Tongue (tissue), 2 donors: Measurements from ENCODE around the gene CEP68. TPM values are rescaled to one million over a fixed set of nuclear protein-coding genes. Genes with fewer than 3 reads are reported as not detected.

Experiments
- DNase-seq: peaks from one replicate; pipeline ENCODE4 v3.0.0-alpha.2; 2015
- total RNA-seq: library from RNA; depleted of rRNA; stranded (reverse); fragments of >200 nt; gene quantifications from one replicate; pipeline ENCODE4 v1.2.3, GENCODE V29; 2014

The CEP68 gene
- total RNA-seq, 1 donor from 2014 or later: 49.4 TPM

DNA sequence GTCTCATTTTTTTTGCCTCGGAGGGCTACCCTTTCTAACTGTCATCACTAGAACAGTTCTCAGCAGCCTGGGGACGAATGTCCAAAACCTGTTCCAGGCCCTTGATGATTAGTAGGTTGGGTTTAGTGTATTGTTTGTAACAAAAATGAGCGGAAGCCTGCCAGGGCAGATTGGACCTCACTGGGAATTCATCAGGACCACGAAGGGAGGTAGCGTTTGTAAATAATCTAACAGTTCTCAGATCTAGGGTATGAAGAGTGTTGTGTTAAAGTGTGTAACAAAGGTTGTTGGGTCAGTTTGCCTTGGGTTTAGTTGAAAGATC, 799 bp downstream of the CEP68 start:
- no peak for DNase-seq

DNA sequence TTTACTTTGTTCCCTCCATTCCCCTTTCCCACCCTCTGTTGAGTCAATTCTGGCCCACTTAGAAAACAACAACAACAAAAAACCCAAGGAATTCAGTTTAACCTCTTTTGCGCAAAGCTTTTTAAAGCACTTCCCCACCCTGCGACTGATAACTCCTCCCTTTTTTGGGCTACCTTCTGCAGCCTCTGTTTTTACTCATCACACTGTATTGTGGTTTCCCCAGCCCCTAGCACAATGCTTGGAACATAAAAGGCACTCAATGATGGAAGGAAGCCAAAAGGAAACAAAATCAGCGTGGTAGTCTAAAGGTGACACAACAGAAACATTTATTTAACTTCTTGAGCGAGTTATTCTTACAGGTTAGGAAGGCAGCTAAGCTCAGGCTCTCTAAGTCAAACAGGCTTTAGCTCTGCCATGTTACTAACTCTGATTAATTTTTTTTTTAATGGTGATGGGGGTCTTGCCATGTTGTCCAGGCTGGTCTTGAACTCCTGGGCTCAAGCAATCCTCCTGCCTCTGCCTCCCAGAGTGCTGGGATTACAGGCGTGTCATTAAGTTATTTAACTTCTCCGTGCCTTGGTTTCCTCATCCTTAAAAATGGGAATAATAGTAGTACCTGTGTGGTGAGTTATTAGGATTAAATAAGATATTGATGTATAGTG, 1.3 kb downstream of the CEP68 start:
- peak; percentile 39 for DNase-seq

DNA sequence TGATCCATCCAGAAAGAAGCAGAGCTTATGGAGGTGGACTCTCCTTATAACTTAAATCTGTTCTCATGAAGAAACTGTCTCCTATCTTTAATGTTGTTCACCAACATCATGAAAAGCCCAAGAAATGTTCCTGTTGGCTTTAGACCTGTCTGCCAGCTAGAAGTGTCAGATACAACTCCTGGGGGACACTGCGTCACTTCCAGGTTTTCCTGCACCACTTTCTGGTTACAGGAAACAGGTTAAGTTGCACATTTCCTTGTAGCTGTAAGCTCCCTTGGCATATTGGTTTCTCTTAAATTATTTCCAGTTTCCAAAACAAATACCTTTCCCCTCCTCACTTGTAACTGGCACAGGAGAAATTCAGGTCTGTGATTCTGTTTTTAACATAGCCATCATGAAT, 2.9 kb downstream of the CEP68 start:
- DNase-seq: no peak

DNA sequence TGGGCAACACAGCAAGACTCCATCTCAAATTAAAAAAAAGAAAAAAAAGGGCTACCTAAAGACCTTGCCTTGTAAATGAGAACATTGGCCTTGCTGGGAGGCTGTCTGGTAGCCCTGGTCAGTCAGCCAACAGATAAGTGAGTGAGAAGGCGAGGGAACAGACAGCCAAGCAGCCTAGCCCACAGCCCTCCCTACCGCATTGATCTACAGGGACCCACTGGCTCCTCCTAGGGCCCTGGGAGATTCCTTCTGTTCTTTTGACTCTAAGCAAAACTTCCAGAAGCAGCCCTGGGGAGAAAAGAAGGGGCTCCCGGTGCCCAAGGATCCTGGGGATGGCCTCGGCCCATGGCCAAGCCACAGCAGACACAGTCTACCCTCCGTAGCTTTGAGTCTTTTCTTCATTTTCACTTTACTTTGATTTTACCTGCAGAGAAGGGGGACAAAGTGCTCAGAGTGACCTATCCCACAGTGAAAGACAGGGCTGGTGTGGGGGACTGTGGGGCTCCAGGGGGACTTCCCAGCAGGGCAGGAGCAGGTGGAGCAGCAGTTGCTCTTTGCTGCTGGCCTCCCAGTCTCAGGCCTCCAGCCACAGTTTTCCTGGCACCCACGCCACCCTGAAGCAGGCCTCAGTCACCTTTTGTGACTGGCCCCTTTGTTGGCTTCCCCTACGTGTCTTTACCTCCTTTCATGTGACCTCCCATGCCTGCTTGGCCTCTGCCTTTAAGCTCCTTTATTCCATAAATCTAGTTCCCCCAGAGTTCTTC, 5.1 kb downstream of the CEP68 start:
- DNase-seq: no peak

DNA sequence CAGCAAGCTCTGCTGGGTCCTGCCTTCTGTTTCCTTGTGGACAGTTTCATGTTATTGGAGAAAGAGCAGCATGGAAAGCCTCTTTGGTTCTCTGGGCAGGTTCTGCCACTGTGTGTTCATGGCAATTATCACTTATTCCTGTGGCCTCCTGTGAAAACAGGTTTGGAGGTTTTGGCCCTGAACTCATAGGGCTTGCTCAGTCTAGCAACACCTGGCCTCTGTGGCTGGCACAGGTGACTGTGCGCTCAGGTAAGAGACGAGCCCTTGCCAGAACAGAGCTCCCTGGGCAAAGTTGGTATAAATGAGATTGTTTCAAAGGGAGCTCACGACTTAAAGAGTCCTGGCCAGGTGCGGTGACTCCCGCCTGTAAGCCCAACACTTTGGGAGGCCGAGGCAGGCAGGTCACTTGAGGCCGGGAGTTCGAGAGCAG, 5.7 kb downstream of the CEP68 start:
- no peak for DNase-seq

DNA sequence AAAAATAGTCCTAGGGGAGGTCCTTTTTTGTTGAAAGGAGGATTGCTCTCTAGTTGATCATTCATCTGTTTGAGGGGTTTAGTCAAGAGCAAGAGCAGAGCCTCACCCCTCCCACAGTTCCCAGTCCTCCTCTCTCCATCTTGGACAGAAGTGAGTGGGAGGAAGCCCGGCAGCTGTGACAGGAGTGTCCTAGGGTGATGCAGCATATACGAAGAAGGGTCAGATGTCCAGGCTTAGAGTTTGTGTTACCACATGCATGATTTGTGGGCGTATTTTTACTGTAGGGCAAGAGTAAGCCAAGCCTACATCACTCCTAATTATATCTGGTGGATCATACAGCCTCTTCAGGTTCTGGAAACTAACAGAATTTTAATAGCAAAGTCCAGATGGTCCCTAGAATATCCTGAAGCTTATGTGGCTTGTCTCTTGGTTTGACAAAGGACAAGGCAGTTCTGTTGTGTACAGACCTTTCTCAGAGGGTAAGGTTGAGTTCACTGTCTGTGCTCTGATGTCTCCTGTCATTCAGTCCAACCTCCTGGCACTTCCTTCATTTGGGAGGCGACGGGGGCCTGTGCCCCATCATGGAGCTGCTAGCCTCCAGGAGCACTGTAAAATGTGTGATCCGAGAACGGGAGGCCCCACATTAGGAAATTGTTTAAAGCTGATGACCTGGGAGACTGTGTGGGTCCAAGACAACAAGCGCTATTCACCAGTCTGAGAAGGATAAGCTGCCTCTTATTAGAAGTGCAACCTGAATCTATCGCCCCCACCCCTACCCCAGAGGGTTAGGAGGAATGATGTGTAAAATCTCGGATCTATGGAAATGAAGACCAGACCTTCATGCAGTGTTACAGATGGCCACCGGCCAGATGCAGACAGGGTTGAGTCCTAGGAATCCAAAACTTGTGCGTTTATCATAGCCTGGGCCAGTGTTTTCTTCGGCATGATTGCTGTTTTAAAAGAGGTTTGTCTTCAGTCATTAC, 6.9 kb downstream of the CEP68 start:
- peak; percentile 73 for DNase-seq

DNA sequence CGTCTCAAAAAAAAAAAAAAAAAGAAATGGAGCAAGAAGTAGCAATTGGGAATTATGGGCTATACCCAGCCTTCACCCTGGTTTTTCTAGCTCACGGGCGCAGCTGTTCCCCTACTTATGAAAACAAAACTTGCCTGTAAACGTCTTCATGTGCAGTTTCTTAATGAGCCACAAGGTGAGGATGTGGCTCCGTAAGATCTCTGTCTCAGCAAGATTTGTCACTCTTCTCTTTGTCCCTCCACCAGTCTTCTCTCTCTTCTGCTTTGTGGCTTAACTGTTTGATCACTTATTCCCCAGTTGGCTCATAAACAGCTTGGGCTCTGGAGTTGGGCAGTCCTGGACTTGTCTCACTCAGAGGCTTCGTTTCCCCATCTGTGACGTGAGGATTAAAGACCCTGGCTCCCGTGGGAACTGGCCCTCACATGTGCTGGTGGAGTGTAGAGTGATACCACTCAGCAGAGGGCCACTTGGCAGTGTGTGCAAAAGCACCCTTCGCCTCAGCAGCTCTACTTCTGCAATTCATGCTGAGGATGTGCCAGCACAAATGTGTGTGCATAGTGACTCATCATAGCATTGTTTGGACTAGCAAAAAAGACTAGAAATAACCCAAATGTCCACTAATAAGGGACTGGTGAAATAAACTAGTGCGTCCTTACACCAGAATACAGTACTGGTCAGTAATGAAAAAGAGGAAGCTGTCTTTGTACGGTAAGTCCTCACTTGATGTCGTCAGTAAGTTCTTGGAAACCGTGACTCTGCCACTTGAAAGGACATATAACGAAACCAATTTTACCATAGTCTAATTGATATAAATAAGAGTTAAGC, 8.7 kb downstream of the CEP68 start:
- peak; percentile 89 for DNase-seq

DNA sequence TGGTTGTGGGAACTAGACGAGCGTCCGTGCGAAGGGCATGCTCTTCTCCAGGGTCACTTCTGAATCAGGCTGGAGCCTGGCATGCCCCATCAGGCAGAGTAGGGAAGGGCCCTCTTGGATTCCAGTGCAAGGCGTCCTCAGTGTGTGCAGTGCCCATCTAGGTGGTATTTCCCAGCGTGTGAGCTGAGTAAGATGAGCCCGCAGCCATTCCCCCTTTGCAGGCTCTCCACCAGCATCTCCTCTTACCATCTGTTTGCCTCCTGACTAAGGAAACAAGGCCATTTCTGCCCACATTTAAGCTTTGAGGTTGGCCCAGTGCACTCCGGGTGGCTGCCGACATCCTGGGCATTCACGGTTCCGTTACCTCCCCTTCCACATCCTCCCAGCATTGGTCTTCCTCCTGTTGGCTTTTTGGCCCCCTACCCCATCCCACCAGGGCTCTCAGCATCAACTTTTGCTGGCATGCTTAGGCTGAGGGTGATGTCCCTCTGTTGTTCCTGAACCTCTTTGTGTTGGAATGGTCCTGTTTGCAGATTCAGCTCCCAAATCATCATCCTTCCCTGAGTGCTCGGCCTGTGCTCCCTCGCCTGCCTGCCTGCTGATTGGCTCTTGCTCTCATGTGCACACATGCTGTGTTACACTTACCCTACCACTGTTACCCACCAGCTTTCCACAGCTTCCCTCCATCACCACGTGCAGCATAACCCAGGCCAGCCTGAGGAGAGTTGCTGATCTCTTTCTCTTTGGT, 11.8 kb downstream of the CEP68 start:
- no peak for DNase-seq

DNA sequence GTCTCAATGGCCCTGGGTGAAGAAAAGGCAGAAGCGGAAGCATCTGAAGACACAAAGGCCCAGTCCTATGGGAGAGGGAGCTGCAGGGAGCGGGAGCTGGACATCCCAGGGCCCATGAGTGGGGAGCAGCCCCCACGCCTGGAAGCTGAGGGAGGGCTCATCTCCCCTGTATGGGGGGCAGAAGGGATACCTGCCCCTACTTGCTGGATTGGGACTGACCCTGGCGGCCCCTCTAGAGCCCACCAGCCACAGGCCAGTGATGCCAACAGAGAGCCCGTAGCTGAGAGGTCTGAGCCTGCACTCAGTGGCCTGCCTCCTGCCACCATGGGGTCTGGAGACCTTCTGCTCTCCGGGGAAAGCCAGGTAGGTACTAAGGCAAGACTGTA, 13.2 kb downstream of the CEP68 start:
- no peak for DNase-seq

DNA sequence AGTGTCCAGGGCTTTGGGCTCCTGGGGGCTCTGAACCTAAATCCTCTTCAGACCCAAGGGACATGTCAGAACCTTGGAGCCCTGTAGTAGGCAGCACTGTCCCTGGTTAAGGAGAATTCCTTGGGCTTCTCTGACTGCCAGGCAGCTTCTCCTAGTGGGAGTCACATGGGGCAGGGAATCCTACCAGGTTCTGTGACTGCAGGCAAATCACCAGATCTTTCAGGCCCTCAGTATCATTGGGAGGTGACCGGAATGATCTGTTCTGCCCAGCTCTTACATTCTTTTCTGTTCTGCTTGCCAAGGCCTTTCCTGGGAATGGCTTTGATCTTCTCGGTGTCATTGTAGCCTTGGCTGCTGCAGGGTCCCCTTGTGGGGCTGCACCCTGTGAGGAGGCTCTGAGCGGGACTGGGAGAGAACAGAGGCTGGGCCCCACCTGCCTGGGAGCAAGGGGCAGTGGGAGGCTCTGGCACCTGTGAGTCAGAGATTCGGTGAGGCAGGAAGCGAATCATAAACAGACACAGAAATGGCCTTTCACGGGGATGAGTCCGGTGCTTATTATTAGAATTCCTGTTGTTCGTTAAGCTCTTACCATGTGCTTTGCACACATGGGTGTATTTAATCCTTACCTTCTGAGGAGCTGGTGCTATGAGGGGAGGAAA, 14.1 kb downstream of the CEP68 start:
- DNase-seq: no peak

DNA sequence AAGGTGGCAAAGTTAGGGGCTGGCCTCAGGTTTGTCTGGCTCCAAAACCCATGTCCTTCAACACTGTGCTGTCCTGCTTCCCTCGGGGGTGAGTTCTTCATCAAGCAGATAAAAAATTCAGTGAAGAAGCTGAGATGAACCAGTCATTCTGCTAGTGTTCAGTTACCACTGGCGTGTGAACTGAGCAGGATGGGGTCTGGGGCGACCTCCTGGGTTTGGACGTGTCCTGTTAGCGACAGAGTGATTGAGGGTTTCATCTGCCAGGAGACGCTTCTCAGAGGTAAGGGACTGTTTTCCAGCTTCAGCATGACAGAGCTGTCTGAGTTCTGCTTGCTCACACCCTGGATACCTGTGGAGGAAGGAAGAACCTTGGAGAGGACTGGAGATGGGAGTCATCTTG, 14.6 kb downstream of the CEP68 start:
- DNase-seq: no peak

DNA sequence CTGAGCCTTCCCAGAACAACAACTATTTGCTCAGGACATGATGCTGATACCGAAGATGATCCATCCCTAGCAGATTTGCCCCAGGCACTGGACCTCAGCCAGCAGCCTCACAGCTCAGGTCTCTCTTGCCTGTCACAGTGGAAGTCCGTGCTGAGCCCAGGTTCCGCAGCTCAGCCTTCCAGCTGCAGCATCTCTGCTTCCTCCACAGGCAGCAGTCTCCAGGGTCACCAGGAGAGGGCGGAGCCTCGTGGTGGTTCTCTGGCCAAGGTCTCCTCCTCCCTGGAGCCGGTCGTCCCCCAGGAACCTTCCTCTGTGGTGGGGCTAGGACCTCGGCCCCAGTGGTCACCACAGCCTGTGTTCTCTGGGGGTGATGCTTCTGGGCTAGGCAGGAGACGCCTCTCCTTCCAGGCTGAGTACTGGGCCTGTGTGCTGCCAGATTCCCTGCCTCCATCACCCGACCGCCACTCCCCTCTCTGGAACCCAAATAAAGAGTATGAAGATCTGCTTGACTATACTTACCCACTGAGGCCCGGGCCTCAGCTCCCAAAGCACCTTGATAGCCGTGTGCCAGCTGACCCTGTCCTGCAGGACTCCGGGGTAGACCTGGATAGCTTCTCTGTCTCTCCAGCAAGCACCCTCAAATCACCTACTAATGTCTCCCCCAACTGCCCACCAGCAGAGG, 15.4 kb downstream of the CEP68 start:
- no peak for DNase-seq

DNA sequence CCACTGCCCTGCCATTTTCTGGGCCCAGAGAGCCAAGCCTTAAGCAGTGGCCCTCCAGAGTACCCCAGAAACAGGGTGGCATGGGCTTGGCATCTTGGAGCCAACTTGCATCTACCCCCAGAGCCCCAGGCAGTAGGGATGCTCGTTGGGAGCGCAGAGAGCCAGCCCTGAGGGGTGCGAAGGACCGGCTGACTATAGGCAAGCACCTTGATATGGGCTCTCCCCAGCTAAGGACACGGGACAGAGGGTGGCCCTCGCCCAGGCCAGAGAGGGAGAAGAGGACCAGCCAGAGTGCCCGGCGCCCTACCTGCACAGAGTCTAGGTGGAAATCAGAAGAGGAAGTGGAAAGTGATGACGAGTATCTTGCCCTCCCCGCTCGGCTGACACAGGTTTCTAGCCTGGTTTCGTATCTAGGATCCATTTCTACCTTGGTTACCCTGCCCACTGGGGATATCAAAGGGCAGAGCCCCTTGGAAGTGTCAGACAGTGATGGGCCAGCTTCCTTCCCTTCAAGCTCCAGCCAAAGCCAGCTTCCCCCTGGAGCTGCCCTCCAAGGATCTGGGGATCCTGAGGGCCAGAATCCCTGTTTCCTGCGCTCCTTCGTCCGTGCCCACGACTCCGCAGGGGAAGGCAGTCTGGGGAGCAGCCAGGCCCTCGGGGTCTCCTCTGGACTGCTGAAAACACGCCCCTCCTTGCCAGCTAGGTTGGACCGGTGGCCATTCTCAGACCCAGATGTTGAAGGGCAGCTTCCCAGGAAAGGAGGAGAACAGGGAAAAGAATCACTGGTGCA, 16.2 kb downstream of the CEP68 start:
- DNase-seq: no peak

DNA sequence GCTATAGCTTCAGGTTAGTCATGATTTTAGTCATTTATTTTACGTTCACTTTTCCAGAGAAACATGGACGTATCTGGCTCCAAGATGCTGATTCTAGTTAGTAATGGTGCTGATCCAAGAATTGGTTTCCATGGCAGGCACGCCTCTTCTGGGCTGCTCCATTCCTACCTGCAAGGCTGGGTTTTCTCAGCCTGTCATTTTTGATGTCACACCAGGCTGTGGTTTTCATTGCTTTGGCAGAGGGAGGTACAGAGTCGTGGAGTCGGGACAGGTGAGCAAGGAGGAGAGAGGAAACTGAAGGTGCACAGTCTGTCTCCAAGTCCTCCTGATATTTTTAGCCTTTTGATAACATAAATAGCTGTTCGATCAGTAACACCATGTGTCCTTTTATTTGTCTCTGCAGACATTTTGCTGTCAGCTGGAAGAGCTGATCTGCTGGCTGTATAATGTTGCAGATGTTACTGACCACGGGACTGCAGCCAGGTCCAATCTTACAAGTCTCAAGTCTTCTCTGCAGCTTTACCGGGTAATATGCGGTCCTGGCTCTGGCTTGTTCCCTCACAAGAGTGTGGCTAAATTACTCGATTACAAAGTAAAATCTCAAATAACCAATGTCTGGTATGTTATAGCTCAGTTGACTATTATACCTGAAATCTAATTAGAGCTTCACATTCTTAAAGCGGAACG, 17.8 kb downstream of the CEP68 start:
- no peak for DNase-seq

DNA sequence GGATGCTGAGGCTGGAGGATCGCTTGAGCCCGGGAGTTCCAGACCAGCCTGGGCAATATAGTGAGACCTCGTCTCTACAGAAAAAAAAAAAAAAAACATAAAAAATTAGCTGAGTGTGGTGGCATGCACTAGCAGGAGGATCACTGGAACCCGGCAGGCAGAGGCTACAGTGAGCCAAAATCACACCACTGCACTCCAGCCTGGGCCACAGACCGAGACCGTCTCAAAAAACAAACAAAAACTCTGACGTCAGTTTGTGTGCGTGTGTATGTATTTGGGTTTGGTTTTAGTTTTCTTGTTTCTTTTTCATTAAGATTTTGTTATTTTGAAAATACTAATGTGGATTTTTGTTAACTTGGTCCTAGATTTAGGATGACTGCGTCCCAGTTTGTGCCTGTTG, 19.0 kb downstream of the CEP68 start:
- DNase-seq: no peak

DNA sequence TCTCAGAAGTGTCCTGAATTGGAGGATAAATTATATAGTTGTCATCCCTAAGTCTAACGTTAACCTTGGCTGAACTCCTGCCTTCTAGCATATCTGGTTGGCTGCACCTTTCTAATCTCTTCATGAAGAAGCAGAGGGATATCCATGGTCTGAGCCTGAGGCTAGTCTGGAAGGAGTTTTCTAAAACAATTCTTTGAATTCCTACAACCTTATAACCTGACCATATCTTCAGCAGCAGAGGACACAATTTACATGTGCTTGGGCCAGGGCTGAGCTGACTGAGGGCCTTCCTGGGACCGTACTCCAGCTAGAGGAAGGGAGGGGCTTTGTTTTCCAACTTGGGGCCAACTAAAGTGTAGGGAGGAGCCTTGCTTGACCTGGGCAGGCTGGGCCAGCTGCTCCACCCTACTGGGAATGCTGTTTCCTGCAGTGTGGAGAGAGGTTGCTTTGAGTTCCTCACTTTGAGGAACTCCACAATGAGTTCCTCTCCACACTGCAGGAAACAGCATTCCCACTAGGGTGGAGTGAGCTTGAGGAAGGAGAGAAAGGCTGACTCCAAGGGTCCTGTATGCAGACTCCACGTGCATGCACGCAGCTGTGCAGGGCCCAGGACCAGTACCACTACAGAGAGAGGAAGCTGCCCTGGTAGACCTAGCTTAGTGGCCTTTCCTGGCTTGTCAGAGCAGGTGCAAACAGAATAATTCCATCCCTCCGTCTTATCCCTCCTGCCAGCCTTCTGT, 19.6 kb downstream of the CEP68 start:
- DNase-seq: no peak

DNA sequence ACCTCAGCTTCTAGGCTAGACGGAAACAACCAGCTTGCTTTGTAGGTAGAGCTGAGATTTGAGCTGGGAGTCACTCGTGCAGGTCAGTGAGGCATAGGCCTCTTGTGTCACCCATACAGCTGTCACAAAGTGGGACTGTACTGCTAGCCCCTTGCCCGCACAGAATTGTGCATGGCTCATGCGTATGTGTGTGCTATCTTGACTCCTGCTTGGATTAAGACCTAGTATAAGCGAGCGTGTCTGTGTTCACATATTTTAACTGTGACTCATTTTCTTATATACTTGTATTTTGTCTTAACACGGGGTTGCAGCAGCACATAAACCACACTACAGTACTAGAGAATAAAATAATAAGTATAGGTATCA, 20.1 kb downstream of the CEP68 start:
- DNase-seq: no peak

DNA sequence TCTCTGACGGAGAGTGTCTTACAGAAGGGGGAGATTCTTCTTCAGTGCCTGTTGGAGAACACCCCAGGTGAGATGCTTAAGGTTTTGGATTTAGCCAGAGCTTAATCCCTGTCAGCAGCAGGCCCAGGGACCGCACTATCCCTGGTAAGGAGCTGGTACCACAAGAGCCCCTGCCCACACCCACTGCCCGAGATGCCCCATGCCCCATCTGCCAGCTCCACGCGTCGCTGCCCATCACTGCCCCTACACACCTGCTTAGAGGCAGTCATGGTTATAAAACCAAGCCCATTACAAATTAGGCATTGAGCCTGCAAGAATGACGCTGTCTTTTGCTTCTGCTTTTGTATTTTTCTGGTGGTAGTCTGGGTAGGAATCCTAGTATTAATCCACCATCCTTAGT, 21.7 kb downstream of the CEP68 start:
- DNase-seq: no peak
